Right lobe of liver (tissue), 6 donors: ENCODE results near the gene CTRB2. TPM values are rescaled to one million over a fixed set of nuclear protein-coding genes. Genes with fewer than 3 reads are reported as not detected.
A peak's percentile ranks its signal among the peaks of the same experiment; 100 is the strongest.

Experiments
- ATAC-seq, 4 donors: fragments of 200-7000 bp; cut with Tn5 transposase; one replicate each; pipeline ENCODE4 v1.9.1; 2020; ENCODE audit warnings: mild to moderate bottlenecking in 4 of 4, moderate library complexity in 4 of 4
- DNase-seq, 3 donors: peaks; one replicate each; pipeline ENCODE4 v3.0.0-alpha.2; 2020
- H3K27ac ChIP-seq, 3 donors: fragments of 200-600 bp; one replicate each; pipeline ENCODE4 v1.8.0; 2022
- H3K27me3 ChIP-seq, 2 donors: fragments of 200-600 bp; one replicate each; pipeline ENCODE4 v1.8.0; 2022
- H3K36me3 ChIP-seq, 4 donors: fragments of 200-600 bp; sonication (generic) in 1 of 4; one replicate each; pipeline versions ENCODE4 v1.5.1 to v1.8.0; 2017 to 2022; ENCODE audit warnings: control low read depth in 1 of 4
- H3K4me1 ChIP-seq, 4 donors: fragments of 200-600 bp; sonication (generic) in 1 of 4; one replicate each; pipeline versions ENCODE4 v1.5.1 to v1.8.0; 2017 to 2022; ENCODE audit warnings: control low read depth in 1 of 4
- H3K4me3 ChIP-seq, 3 donors: fragments of 200-600 bp; one replicate each; pipeline ENCODE4 v1.8.0; 2022
- H3K9me3 ChIP-seq, 4 donors: fragments of 200-600 bp; sonication (generic) in 1 of 4; one replicate each; pipeline versions ENCODE4 v1.5.1 to v1.8.0; 2017 to 2022; ENCODE audit warnings: control low read depth in 1 of 4
- POLR2A ChIP-seq: fragments of 450-650 bp; IDR thresholded peaks from one replicate; pipeline ENCODE4 v1.6.1; 2017; ENCODE audit warnings: antibody characterized with exemption, mild to moderate bottlenecking
- WGBS: methylation state at CpG from one replicate; pipeline ENCODE4 v1.1.6; 2018; ENCODE audit warnings: low coverage, low lambda C conversion rate; ENCODE audit not compliant: insufficient coverage; ENCODE audit errors: missing lambda C conversion rate; 5-methylcytosine and 5-hydroxymethylcytosine counted together
- intact Hi-C, 2 donors: fragments of 100-400 bp; cut with DNase I; formaldehyde crosslinking; loops; one replicate each; pipeline versions ENCODE4 v1.11.2 to v1.14.1; 2022
- long read RNA-seq: library from polyadenylated mRNA; unstranded; transcript quantifications from one replicate; pipeline ENCODE4 v2.0.0, GENCODE V29; 2019
- total RNA-seq, 6 experiments: library from RNA; depleted of rRNA in 2 of 6; stranded (reverse); fragments of >200 nt in 2 of 6; fragmentation: NEBNext Ultra II Directional in 3 of 6; extraction: Animal tissue kit (Norgen Biotek cat#: 25700) in 3 of 6; gene quantifications; one replicate each; pipeline versions ENCODE4 v1.1.0 to v1.2.4, GENCODE V29; 2016 to 2023
- TF ChIP-seq, protein P1 (sequence below), 4 donors: fragments of 200-600 bp in 3 of 4; fragments of 450-650 bp in 1 of 4; IDR thresholded peaks; one replicate each; pipeline versions ENCODE4 v1.5.1 to v1.8.0; 2016 to 2022; ENCODE audit warnings: antibody characterized with exemption in 4 of 4, mild to moderate bottlenecking in 2 of 4
- donor health status: DM: no; HTN: yes; CAD: no.
- donor health status: DM: no; HTN: no; CAD: no.
- donor health status: DM: no; HTN: no; CAD: no.
- donor health status: DM: no; HTN: yes; CAD: no.
- donor health status: DM: no; HTN: yes; CAD: no.

CTRB2 gene
- total RNA-seq: not detected
- long read RNA-seq: 0 reads

GRCh38 chr16:75206749-75207451 lies at the start of gene CTRB2:
Gene CTRB2, minus strand, starts transcription at chr16:75207161. Its CDS starts 20 bp downstream, at chr16:75207141.
- peak in 2 of 4 donors; percentile 10 to 13 for ATAC-seq

DNA sequence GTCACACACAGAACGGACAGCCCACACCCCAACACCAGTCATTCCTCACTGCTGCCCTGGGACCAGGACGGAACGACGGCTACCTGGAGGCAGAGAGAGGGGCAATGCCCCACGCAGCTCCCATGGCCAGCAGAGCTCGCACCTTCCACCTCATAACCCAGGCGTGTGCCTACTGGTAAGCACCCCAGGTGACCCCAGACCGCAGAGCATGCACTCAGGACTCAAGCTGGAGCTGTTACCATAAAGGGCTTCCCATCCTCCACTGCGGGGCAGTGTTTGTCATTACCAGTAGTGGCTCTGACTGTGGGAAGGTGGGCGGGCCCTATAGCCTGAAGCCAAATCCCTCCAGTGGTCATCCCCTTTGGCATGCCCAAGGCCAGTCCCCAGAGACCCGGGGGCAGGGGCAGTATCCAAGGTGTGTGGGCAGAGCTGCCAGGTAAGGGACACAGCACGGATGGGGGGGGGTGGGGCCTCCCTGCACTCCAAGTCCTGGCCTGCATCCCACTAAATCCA lies 49.2 kb upstream of the CTRB2 start:
- Histone ChIP-seq H3K27me3 (no peaks in the 10 kb centered on the region), H3K27ac (peak overlapping the region in 1 of 3 donors; percentile 29), H3K4me1 (peaks cover 0 to 25% (median 11%) of the 10 kb centered on the region in 4 donors), H3K36me3 (no peaks in the 10 kb centered on the region), H3K9me3 (no peaks in the 10 kb centered on the region), H3K4me3 (no peak overlapping the region)
- DNase-seq (peak in 1 of 3 donors; percentile 47), ATAC-seq (peak in 1 of 4 donors; percentile 2)
- intact Hi-C loops: no loop called here
- 40% methylated on average over 3 of the region's 12 CpGs for WGBS
- TF ChIP-seq, protein P1, sequence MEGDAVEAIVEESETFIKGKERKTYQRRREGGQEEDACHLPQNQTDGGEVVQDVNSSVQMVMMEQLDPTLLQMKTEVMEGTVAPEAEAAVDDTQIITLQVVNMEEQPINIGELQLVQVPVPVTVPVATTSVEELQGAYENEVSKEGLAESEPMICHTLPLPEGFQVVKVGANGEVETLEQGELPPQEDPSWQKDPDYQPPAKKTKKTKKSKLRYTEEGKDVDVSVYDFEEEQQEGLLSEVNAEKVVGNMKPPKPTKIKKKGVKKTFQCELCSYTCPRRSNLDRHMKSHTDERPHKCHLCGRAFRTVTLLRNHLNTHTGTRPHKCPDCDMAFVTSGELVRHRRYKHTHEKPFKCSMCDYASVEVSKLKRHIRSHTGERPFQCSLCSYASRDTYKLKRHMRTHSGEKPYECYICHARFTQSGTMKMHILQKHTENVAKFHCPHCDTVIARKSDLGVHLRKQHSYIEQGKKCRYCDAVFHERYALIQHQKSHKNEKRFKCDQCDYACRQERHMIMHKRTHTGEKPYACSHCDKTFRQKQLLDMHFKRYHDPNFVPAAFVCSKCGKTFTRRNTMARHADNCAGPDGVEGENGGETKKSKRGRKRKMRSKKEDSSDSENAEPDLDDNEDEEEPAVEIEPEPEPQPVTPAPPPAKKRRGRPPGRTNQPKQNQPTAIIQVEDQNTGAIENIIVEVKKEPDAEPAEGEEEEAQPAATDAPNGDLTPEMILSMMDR (IDR thresholded peaks at IDR 0.05): no peak
- TF ChIP-seq POLR2A: no peak

More at GRCh38 chr16:75206749-75207451, at the start of gene CTRB2:
- no peak for TF ChIP-seq POLR2A
- TF ChIP-seq, protein P1 (IDR thresholded peaks at IDR 0.05): no peak
- Histone ChIP-seq H3K27ac (no peak within 1 kb of the TSS), H3K4me1 (no peaks in the 10 kb centered on the region), H3K27me3 (no peaks in the 10 kb centered on the region), H3K36me3 (no peaks in the 10 kb centered on the region), H3K9me3 (no peaks in the 10 kb centered on the region), H3K4me3 (no peak within 1 kb of the TSS)
- 84% methylated on average over 6 of the region's 24 CpGs for WGBS
- intact Hi-C loops: loop anchor here in 1 of 2 donors (2.0 kb wide), 1 partner anchor 18 kb away; no protein-coding TSS in a partner anchor
- peak in 2 of 3 donors; percentile 16 to 40 for DNase-seq

DNA sequence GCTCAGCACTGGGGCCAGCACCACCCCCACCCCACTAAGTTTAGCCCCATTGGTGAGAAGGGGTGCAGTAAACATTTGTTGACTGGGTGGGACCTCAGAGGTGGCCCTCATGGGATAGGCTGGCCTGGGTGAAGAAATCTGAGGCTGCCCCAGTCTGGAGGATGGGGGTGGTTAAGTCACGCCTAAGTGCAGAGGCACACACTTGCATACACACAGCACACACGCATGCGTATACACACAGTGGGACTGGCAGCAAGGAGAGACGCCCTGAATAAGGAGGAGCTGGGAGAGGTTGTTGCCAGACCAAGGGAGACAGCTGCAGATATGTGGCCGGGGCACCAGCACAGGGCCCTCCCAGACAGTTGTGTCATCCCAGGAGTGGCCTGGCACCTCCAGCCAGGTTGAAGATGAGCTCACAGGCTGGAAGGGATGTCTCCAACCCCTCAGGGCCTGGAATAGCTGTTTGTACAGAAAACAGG lies 47.4 kb upstream of the CTRB2 start:
- no peak for TF ChIP-seq POLR2A
- TF ChIP-seq, protein P1 (IDR thresholded peaks at IDR 0.05): no peak
- WGBS: 20% methylated on average over 2 of the region's 5 CpGs
- no peaks in the 10 kb centered on the region for H3K9me3 ChIP-seq
- DNase-seq (peak in 2 of 3 donors; percentile 47 to 52), ATAC-seq (peak in 1 of 4 donors; percentile 12)
- no peaks in the 10 kb centered on the region for H3K27me3 ChIP-seq
- no peak overlapping the region for H3K4me3 ChIP-seq
- no peak overlapping the region for H3K27ac ChIP-seq
- intact Hi-C loops: no loop called here
- H3K4me1 ChIP-seq: peaks cover 0 to 34% (median 16%) of the 10 kb centered on the region in 4 donors
- no peaks in the 10 kb centered on the region for H3K36me3 ChIP-seq

DNA sequence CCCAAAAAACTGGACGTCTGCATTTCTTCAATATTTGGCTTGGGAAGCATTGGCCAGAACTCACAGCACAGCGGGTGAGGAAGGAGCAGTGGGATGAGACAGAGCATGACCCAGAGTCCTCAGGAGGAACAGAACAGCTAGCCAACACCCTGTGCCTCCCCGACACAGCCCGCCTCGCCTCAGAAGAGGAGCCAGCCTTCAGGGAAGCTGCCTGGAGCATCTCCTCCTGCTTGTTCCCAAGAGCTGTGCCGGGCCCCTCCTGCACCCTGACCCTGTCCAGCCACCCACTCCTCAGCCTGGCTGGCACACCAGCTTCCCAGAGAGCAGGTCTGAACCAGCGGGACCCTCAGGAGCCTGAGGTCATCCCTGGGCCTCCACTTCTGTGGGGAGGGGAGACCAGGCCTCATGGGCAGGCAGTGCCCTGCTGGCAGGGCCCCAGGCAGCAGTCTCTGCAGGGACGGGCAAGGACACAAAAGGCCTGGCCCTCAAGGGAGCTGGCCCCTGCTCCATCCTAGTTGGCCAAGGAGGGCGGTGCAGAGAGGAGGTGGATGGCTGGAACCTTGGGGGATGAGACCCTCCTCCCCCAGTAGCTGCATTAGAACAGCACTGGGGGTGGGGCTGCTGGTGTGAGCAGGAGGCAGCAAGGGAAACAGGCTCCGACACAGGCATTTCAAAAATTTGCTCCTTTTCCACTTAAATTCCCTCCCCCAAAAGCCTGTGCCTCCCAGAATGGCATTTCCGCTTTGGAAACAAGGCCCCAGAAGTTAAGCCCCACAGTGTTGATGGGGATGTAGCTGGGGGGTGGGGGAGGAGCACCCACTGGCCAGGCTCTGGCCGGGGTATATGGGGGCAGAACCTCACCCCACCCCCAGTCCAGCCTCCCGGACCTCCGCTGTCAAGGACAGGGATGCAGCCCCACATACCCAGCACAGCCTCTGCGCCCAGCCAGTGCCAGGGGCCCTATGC lies 46.3 kb upstream of the CTRB2 start:
- no peaks in the 10 kb centered on the region for H3K9me3 ChIP-seq
- H3K4me3 ChIP-seq: no peak overlapping the region
- DNase-seq (peak in 1 of 3 donors; percentile 56), ATAC-seq (no peak)
- peak overlapping the region; percentile 54 to 75 (median 54) for H3K27ac ChIP-seq
- no peaks in the 10 kb centered on the region for H3K27me3 ChIP-seq
- H3K36me3 ChIP-seq: no peaks in the 10 kb centered on the region
- H3K4me1 ChIP-seq: peaks cover 0 to 44% (median 21%) of the 10 kb centered on the region in 4 donors
- intact Hi-C loops: no loop called here
- 37% methylated on average over 2 of the region's 15 CpGs for WGBS
- TF ChIP-seq POLR2A: no peak
- TF ChIP-seq, protein P1 (IDR thresholded peaks at IDR 0.05): no peak
